GM23338 (cell line): Measurements from ENCODE around the gene MRAP. TPM values are rescaled to one million over a fixed set of nuclear protein-coding genes. Genes with fewer than 3 reads are reported as not detected.

ENCODE experiments used
- ATAC-seq: fragments of 200-7000 bp; cut with Tn5 transposase; 3 replicates; pipeline ENCODE4 v1.9.1; 2020
- DNase-seq: peaks from one replicate; pipeline ENCODE4 v3.0.0-alpha.2; 2015; ENCODE audit warnings: low spot score
- H2AFZ ChIP-seq: fragments of 200-600 bp; sonication (generic); 2 replicates; pipeline ENCODE4 v1.8.0; 2016; ENCODE audit warnings: antibody characterized with exemption, mild to moderate bottlenecking, moderate library complexity
- H3F3A ChIP-seq: fragments of 200-600 bp; sonication (generic); replicated peaks from 2 replicates; pipeline ENCODE4 v1.8.0; 2017; ENCODE audit warnings: antibody characterized with exemption, mixed run types, low read depth
- H3K27ac ChIP-seq: fragments of 200-600 bp; sonication (generic); 2 replicates; pipeline ENCODE4 v1.6.1; 2016; ENCODE audit warnings: low read depth
- H3K27me3 ChIP-seq: fragments of 200-600 bp; sonication (generic); 2 replicates; pipeline ENCODE4 v1.8.0; 2016; ENCODE audit warnings: mild to moderate bottlenecking, mixed run types, moderate library complexity; ENCODE audit not compliant: insufficient read depth
- H3K36me3 ChIP-seq: fragments of 200-600 bp; sonication (generic); 2 replicates; pipeline ENCODE4 v1.8.0; 2016; ENCODE audit warnings: mild to moderate bottlenecking; ENCODE audit not compliant: insufficient read depth
- H3K4me1 ChIP-seq: fragments of 200-600 bp; sonication (generic); 2 replicates; pipeline ENCODE4 v1.8.0; 2016; ENCODE audit warnings: mild to moderate bottlenecking, moderate library complexity; ENCODE audit not compliant: insufficient read depth
- H3K4me2 ChIP-seq: fragments of 200-600 bp; sonication (generic); 2 replicates; pipeline ENCODE4 v1.7.1; 2017; ENCODE audit warnings: mixed run types
- H3K4me3 ChIP-seq: fragments of 200-600 bp; sonication (generic); 2 replicates; pipeline ENCODE4 v1.6.1; 2016; ENCODE audit warnings: mixed run types
- H3K79me2 ChIP-seq: fragments of 200-600 bp; sonication (generic); replicated peaks from 2 replicates; pipeline ENCODE4 v1.8.0; 2017; ENCODE audit warnings: mild to moderate bottlenecking; ENCODE audit not compliant: insufficient read depth
- H3K9me2 ChIP-seq: fragments of 200-600 bp; sonication (generic); 2 replicates; pipeline ENCODE4 v1.8.0; 2017; ENCODE audit not compliant: insufficient read depth
- H4K20me1 ChIP-seq: fragments of 200-600 bp; sonication (generic); replicated peaks from 2 replicates; pipeline ENCODE4 v1.8.0; 2017; ENCODE audit warnings: mild to moderate bottlenecking; ENCODE audit not compliant: insufficient read depth
- H3K27ac Mint-ChIP-seq: 2 replicates; pipeline ENCODE4 v1.8.0; 2020; ENCODE audit warnings: inconsistent platforms, mild to moderate bottlenecking, moderate library complexity, mixed read lengths
- H3K27me3 Mint-ChIP-seq: 3 replicates; pipeline ENCODE4 v1.8.0; 2022; ENCODE audit warnings: low read depth, mild to moderate bottlenecking, moderate library complexity, mixed read lengths, inconsistent platforms; ENCODE audit not compliant: insufficient read depth, poor library complexity
- H3K36me3 Mint-ChIP-seq: 3 replicates; pipeline ENCODE4 v1.8.0; 2021; ENCODE audit warnings: low read depth, mild to moderate bottlenecking, inconsistent platforms, moderate library complexity, mixed read lengths
- H3K4me1 Mint-ChIP-seq: 3 replicates; pipeline ENCODE4 v1.8.0; 2020; ENCODE audit warnings: mild to moderate bottlenecking, inconsistent platforms, mixed read lengths
- H3K4me3 Mint-ChIP-seq: 3 replicates; pipeline ENCODE4 v1.8.0; 2021; ENCODE audit warnings: moderate library complexity, mild to moderate bottlenecking, inconsistent platforms, mixed read lengths
- H3K9me3 Mint-ChIP-seq: 3 replicates; pipeline ENCODE4 v1.8.0; 2020; ENCODE audit warnings: moderate library complexity, mild to moderate bottlenecking, inconsistent platforms, mixed read lengths
- CTCF ChIP-seq, 2 experiments: fragments of 200-600 bp in 1 of 2; sonication (generic) in 1 of 2; conservative IDR thresholded peaks; 2 replicates each; pipeline versions ENCODE4 v1.5.1 to v1.6.1; 2016 to 2017; ENCODE audit warnings: antibody characterized with exemption in 2 of 2, low read depth in 2 of 2, mild to moderate bottlenecking in 2 of 2, moderate library complexity in 1 of 2
- EZH2phosphoT487 ChIP-seq: fragments of 200-600 bp; sonication (generic); IDR thresholded peaks from one replicate; pipeline ENCODE4 v1.8.1; 2018; ENCODE audit warnings: antibody characterized with exemption; ENCODE audit not compliant: unreplicated experiment
- JUNB ChIP-seq: IDR thresholded peaks from one replicate; pipeline ENCODE4 v1.6.1; 2016; ENCODE audit warnings: antibody characterized with exemption; ENCODE audit not compliant: unreplicated experiment
- POLR2AphosphoS5 ChIP-seq: IDR thresholded peaks from 2 replicates; pipeline ENCODE4 v1.6.1; 2016; ENCODE audit warnings: antibody characterized with exemption, low read depth
- ZNF331 ChIP-seq: fragments of 250-450 bp; sonication (Bioruptor Pico); IDR thresholded peaks from 2 replicates; pipeline ENCODE4 v1.5.0; 2020; ENCODE audit warnings: low read depth, mild to moderate bottlenecking, moderate library complexity
- polyA plus RNA-seq: library from polyadenylated mRNA; unstranded; fragments of >200 nt; fragmentation: Nextera tagmentation; extraction: Ambion mirVana; gene quantifications from 2 replicates; pipeline ENCODE4 v1.2.1, GENCODE V29; 2016
- total RNA-seq: library from RNA; depleted of rRNA; stranded (reverse); fragments of >200 nt; shearing (Covaris generic); gene quantifications from 2 replicates; pipeline ENCODE4 v1.2.3, GENCODE V29; 2014
- TF ChIP-seq, protein P1 (sequence below): fragments of 250-450 bp; sonication (Bioruptor Pico); IDR thresholded peaks from 2 replicates; pipeline ENCODE4 v1.5.0; 2020; ENCODE audit warnings: mild to moderate bottlenecking, moderate library complexity

The MRAP gene
- total and polyA plus RNA-seq, 2 experiments from 2014 or later: 0.78 TPM; not detected in 1

DNA sequence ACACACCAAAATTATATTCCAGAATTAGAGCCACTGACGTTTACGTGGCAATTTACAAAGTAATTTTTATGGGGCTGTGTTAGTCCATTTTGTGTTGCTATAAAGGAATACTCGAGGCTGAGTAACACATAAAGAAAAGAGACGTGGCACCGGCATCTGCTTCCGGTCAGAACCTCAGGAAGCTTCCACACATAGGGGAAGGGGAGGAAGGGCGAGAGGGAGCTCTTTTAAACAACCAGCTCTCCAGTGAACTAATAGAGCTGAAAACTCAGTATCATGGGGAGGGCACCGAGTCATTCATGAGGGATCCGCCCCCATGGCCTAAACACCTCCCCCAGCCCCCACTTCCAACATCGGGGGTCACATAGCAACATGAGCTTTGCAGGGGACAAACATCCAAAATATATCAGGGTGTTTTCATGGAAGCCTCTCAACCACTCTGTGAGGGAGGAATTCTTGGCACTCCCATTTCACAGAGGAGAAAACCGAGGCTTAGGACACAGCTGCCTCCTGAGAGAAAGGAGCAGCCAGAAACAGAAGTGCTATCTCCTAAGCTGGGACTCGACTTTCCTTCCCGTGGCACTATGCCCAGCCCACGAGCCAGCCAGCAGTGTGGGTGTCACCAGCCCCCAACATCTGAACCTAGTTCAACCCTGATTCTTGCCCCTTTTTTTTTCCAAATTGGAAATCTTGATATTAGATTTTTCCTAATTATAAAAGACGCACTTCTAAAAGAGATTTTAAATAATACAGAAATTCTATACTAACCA, 49.0 kb upstream of the MRAP start (continued):
- TF ChIP-seq, protein P1, sequence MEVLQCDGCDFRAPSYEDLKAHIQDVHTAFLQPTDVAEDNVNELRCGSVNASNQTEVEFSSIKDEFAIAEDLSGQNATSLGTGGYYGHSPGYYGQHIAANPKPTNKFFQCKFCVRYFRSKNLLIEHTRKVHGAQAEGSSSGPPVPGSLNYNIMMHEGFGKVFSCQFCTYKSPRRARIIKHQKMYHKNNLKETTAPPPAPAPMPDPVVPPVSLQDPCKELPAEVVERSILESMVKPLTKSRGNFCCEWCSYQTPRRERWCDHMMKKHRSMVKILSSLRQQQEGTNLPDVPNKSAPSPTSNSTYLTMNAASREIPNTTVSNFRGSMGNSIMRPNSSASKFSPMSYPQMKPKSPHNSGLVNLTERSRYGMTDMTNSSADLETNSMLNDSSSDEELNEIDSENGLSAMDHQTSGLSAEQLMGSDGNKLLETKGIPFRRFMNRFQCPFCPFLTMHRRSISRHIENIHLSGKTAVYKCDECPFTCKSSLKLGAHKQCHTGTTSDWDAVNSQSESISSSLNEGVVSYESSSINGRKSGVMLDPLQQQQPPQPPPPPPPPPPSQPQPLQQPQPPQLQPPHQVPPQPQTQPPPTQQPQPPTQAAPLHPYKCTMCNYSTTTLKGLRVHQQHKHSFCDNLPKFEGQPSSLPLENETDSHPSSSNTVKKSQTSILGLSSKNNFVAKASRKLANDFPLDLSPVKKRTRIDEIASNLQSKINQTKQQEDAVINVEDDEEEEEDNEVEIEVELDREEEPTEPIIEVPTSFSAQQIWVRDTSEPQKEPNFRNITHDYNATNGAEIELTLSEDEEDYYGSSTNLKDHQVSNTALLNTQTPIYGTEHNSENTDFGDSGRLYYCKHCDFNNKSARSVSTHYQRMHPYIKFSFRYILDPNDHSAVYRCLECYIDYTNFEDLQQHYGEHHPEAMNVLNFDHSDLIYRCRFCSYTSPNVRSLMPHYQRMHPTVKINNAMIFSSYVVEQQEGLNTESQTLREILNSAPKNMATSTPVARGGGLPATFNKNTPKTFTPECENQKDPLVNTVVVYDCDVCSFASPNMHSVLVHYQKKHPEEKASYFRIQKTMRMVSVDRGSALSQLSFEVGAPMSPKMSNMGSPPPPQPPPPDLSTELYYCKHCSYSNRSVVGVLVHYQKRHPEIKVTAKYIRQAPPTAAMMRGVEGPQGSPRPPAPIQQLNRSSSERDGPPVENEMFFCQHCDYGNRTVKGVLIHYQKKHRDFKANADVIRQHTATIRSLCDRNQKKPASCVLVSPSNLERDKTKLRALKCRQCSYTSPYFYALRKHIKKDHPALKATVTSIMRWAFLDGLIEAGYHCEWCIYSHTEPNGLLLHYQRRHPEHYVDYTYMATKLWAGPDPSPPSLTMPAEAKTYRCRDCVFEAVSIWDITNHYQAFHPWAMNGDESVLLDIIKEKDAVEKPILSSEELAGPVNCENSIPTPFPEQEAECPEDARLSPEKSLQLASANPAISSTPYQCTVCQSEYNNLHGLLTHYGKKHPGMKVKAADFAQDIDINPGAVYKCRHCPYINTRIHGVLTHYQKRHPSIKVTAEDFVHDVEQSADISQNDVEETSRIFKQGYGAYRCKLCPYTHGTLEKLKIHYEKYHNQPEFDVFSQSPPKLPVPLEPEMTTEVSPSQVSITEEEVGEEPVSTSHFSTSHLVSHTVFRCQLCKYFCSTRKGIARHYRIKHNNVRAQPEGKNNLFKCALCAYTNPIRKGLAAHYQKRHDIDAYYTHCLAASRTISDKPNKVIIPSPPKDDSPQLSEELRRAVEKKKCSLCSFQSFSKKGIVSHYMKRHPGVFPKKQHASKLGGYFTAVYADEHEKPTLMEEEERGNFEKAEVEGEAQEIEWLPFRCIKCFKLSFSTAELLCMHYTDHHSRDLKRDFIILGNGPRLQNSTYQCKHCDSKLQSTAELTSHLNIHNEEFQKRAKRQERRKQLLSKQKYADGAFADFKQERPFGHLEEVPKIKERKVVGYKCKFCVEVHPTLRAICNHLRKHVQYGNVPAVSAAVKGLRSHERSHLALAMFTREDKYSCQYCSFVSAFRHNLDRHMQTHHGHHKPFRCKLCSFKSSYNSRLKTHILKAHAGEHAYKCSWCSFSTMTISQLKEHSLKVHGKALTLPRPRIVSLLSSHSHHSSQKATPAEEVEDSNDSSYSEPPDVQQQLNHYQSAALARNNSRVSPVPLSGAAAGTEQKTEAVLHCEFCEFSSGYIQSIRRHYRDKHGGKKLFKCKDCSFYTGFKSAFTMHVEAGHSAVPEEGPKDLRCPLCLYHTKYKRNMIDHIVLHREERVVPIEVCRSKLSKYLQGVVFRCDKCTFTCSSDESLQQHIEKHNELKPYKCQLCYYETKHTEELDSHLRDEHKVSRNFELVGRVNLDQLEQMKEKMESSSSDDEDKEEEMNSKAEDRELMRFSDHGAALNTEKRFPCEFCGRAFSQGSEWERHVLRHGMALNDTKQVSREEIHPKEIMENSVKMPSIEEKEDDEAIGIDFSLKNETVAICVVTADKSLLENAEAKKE (CRISPR knock-in tag): no peak
- no peak for TF ChIP-seq EZH2phosphoT487
- TF ChIP-seq JUNB: no peak

DNA sequence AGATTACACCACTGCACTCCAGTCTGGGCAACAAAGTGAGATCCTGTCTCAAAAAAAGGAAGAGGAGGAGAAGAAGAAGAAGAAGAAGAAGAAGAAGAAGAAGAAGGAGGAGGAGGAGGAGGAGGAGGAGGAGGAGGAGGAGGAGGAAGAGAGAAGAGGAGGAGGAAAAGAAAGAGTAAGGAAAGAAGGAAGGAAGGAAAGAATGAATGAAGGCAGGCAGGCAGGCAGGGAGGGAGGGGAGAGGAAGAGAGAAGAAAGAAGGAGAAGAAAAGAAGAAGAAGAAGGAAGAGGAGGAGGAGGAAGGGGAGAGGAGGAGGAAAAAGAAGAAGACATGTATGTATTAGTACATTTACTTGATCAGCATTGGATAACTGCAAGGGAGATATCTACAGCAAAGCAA, 46.5 kb upstream of the MRAP start:
- H3K9me2 ChIP-seq: no peaks in the 10 kb centered on the region
- no peak overlapping the region for H3K27ac Mint-ChIP-seq
- no peaks in the 10 kb centered on the region for H3K79me2 ChIP-seq
- peaks cover 9% of the 10 kb centered on the region for H3K27me3 Mint-ChIP-seq
- DNase-seq: no peak
- H2AFZ ChIP-seq: no peak overlapping the region
- no peaks in the 10 kb centered on the region for H3K36me3 ChIP-seq
- H3K4me3 Mint-ChIP-seq: no peak overlapping the region
- H3K27ac ChIP-seq: no peak overlapping the region
- H3K27me3 ChIP-seq: no peaks in the 10 kb centered on the region
- H3K36me3 Mint-ChIP-seq: no peaks in the 10 kb centered on the region
- H3K4me3 ChIP-seq: no peak overlapping the region
- no peaks in the 10 kb centered on the region for H3K4me1 ChIP-seq
- ATAC-seq: no peak
- no peak overlapping the region for H3K4me2 ChIP-seq
- no peaks in the 10 kb centered on the region for H4K20me1 ChIP-seq
- H3F3A ChIP-seq: no peaks in the 10 kb centered on the region
- peaks cover 4% of the 10 kb centered on the region; the same call in 1 of the 3 replicates for H3K9me3 Mint-ChIP-seq
- H3K4me1 Mint-ChIP-seq: no peaks in the 10 kb centered on the region
- TF ChIP-seq EZH2phosphoT487: no peak
- TF ChIP-seq, protein P1 (CRISPR knock-in tag): no peak
- no peak for TF ChIP-seq JUNB
- TF ChIP-seq CTCF (conservative IDR thresholded peaks at IDR 0.05; ENCODE audit: low read depth in 2 of 2): no peak
- TF ChIP-seq ZNF331: no peak
- no peak for TF ChIP-seq POLR2AphosphoS5
